GM12864 (cell line): ENCODE results near the gene SULT1A2.

ENCODE experiments used
- DNase-seq: peaks from one replicate; pipeline ENCODE4 v3.0.0-alpha.2; 2011; ENCODE audit warnings: low read depth
- H3K4me3 ChIP-seq: 2 replicates; pipeline ENCODE4 v1.5.1; 2011; ENCODE audit warnings: mild to moderate bottlenecking, low read depth, low read length, control low read depth
- CTCF ChIP-seq: IDR thresholded peaks from 2 replicates; pipeline ENCODE4 v1.5.1; 2011; ENCODE audit warnings: low read depth, mild to moderate bottlenecking, moderate library complexity, low read length, control low read depth, inconsistent platforms; ENCODE audit errors: missing control alignments

The SULT1A2 gene

DNA sequence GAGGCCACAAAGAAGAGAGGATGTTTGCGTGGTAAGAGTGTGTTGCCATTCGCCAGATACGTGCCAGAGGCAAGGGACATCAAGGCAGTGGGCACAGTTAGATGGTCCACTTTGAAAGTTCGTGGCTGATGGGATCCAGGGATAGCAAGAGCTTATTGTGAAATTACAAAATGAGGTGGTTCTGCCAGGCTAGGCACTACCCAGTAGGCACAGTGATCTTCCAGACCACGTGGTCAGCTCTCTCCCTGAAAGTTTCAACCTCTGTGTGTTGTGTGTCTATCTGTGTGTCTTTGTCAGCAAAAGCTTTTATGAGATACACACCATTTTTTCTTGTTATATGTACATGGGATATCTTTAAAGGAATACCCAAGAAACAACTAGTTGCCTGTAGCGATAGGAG lies 33.6 kb downstream of the SULT1A2 start:
- DNase-seq = no peak
- no peak overlapping the region for H3K4me3 ChIP-seq
- TF ChIP-seq CTCF = no peak

GRCh38 chr16:28562199-28562598 lies 34.7 kb downstream of the SULT1A2 start:
- no peak overlapping the region for H3K4me3 ChIP-seq
- no peak for TF ChIP-seq CTCF
- no peak for DNase-seq

DNA sequence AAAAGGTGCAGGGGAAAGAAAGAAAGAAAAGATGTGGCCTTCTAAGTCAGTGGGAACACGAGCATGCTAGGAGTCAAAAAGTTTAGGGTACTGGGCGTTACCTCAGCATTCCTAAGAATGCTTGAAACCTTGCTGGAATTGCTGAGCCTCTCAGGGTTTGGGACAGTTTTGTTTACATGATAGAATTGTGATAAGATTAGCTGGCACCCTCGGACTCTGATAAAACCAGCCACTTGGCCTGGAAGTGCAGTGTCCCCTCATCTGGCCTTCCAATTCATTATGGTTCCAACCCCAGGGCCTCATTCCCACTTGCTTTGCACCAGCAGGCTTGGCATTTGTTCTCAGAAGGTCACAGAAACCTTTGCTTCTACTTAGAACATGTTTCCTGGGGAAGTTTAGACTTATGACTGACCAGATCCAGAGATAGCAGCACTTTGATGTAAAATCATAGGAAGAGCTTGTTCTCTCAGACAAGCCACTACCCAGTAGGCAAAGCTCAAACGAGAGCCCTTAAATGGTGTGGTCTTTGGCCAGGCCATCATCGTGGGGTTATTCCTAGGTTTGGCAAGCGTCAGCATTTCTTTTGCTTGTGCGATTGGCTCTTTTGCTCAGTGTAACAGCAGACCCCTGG lies 35.2 kb downstream of the SULT1A2 start:
- no peak for DNase-seq
- TF ChIP-seq CTCF = no peak
- H3K4me3 ChIP-seq = no peak overlapping the region

DNA sequence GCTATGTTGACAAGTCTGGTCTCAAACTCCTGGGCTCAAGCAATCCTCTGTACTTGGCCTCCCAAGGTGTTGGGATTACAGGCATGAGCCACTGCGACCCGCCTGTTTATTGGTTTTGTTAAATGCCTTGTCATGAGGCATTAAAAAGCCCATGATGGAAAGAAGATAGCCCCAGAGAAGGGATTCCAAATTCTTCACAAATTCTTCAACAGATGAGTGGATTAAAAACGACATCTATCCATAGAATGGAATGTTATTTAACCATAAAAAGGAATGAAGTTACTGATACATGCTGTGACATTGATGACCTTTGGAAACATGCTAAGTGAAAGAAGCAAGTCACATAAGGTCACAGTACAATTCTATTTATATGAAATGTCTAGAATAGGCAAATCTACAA lies 38.4 kb downstream of the SULT1A2 start:
- TF ChIP-seq CTCF = no peak

GRCh38 chr16:28556914-28557320 lies 39.9 kb downstream of the SULT1A2 start:
- no peak for DNase-seq
- no peak for TF ChIP-seq CTCF
- H3K4me3 ChIP-seq = no peak overlapping the region

More for the DNA sequence above, 38.4 kb downstream of the SULT1A2 start:
- no peak overlapping the region for H3K4me3 ChIP-seq
- no peak for DNase-seq

- H3K4me3 ChIP-seq = no peak overlapping the region
- TF ChIP-seq CTCF = no peak
- DNase-seq = no peak
Measured at GRCh38 chr16:28555561-28555960, 41.3 kb downstream of the SULT1A2 start.
